DOHH2 (cell line): ENCODE data around the gene MUC12.

Experiments used
- EZH2phosphoT487 ChIP-seq: fragments of 200-600 bp; sonication (generic); IDR thresholded peaks from 2 replicates; pipeline ENCODE4 v1.6.1; 2017; ENCODE audit warnings: borderline replicate concordance, mild to moderate bottlenecking, antibody characterized with exemption, low read length, moderate library complexity, mixed read lengths
- TF ChIP-seq, protein P1 (sequence below): fragments of 200-600 bp; sonication (generic); IDR thresholded peaks from one replicate; pipeline ENCODE4 v1.5.1; 2014; ENCODE audit warnings: antibody characterized with exemption, mild to moderate bottlenecking, low read depth, low read length; ENCODE audit not compliant: poor library complexity, severe bottlenecking

DNA sequence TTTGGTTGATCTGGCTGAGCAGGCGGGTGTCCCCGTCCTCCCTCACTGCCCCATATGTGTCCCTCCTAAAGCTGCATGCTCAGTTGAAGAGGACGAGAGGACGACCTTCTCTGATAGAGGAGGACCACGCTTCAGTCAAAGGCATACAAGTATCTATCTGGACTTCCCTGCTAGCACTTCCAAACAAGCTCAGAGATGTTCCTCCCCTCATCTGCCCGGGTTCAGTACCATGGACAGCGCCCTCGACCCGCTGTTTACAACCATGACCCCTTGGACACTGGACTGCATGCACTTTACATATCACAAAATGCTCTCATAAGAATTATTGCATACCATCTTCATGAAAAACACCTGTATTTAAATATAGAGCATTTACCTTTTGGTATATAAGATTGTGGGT is 89.0 kb downstream of the MUC12 start:
- TF ChIP-seq, protein P1, sequence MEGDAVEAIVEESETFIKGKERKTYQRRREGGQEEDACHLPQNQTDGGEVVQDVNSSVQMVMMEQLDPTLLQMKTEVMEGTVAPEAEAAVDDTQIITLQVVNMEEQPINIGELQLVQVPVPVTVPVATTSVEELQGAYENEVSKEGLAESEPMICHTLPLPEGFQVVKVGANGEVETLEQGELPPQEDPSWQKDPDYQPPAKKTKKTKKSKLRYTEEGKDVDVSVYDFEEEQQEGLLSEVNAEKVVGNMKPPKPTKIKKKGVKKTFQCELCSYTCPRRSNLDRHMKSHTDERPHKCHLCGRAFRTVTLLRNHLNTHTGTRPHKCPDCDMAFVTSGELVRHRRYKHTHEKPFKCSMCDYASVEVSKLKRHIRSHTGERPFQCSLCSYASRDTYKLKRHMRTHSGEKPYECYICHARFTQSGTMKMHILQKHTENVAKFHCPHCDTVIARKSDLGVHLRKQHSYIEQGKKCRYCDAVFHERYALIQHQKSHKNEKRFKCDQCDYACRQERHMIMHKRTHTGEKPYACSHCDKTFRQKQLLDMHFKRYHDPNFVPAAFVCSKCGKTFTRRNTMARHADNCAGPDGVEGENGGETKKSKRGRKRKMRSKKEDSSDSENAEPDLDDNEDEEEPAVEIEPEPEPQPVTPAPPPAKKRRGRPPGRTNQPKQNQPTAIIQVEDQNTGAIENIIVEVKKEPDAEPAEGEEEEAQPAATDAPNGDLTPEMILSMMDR = no peak
- TF ChIP-seq EZH2phosphoT487 = no peak
